ENCODE results near the gene ST6GALNAC3.

GRCh38 chr1:76352741-76353435 is 278.3 kb downstream of the ST6GALNAC3 start:
- TF ChIP-seq CTCF (IDR thresholded peaks at IDR 0.05) (no peak), ZFX (IDR thresholded peaks at IDR 0.05; ENCODE audit: borderline replicate concordance) (no peak)

Data from 22Rv1 (cell line).